ENCODE measurements around the gene APOBEC3C. TPM values are rescaled to one million over a fixed set of nuclear protein-coding genes. Genes with fewer than 3 reads are reported as not detected.

The APOBEC3C gene
- total RNA-seq, 1 experiment from 2014 or later = 32.1 TPM

- Histone ChIP-seq H3K4ac (ENCODE audit: low read depth, low read length) (no peak overlapping the region), H3K4me1 (ENCODE audit: insufficient read depth, low read length) (no peaks in the 10 kb centered on the region; the same call in 1 of the 2 replicates), H3K14ac (ENCODE audit: insufficient read depth, low read length) (no peak overlapping the region), H3K27me3 (ENCODE audit: insufficient read depth, low read length) (no peaks in the 10 kb centered on the region), H3K9ac (ENCODE audit: extremely low read depth, insufficient read length, low read length) (no peak overlapping the region), H3K4me2 (ENCODE audit: insufficient read depth, insufficient read length, low read length) (no peak overlapping the region), H3K27ac (ENCODE audit: insufficient read length, low read depth, low read length) (no peak overlapping the region), H2AFZ (ENCODE audit: low read length) (no peak overlapping the region), H3K79me1 (ENCODE audit: insufficient read depth, low read depth, low read length, poor library complexity, severe bottlenecking) (no peaks in the 10 kb centered on the region), H3T11ph (ENCODE audit: low read length) (no peak overlapping the region), H2BK120ac (ENCODE audit: low read depth, low read length, poor library complexity, severe bottlenecking) (no peak overlapping the region), H3K56ac (ENCODE audit: insufficient read length, low read depth, low read length) (no peak overlapping the region), H3K23ac (ENCODE audit: insufficient read length, low read depth, low read length) (no peak overlapping the region), H2BK20ac (ENCODE audit: low read depth, low read length, poor library complexity, severe bottlenecking) (no peak overlapping the region), H3K9me3 (ENCODE audit: control insufficient read depth, low read depth, low read length) (no peaks in the 10 kb centered on the region), H3K79me2 (ENCODE audit: insufficient read depth, low read length) (no peaks in the 10 kb centered on the region), H2BK12ac (ENCODE audit: insufficient read length, low read depth, low read length) (no peak overlapping the region), H3K18ac (ENCODE audit: insufficient read length, low read depth, low read length) (no peak overlapping the region), H4K8ac (replicated peaks; ENCODE audit: insufficient read length, low read depth, low read length) (no peak overlapping the region), H4K5ac (ENCODE audit: insufficient read length, low read depth, low read length) (no peak overlapping the region), H2BK15ac (ENCODE audit: low read depth, low read length) (no peak overlapping the region), H2BK5ac (ENCODE audit: insufficient read length, low read length) (no peak overlapping the region), H3K23me2 (ENCODE audit: insufficient read length, low read depth, low read length, poor library complexity, severe bottlenecking) (peaks cover 6% of the 10 kb centered on the region), H2AK5ac (ENCODE audit: insufficient read length, low read length) (no peak overlapping the region), H4K20me1 (ENCODE audit: control insufficient read depth, insufficient read depth, insufficient read length) (no peaks in the 10 kb centered on the region), H4K91ac (ENCODE audit: insufficient read length, low read depth, low read length) (no peak overlapping the region)
- peak; percentile 24; the same call in 1 of the 3 replicates for TF ChIP-seq CTCF (conservative IDR thresholded peaks at IDR 0.05)
- no peak for DNase-seq
- Mint-ChIP-seq H3K27ac (peak overlapping the region in 2 of 3 experiments; percentile 2 to 71; a peak in 1 of 7 replicates), H3K36me3 (ENCODE audit: insufficient read depth in 1 of 3, low read depth in 3 of 3) (no peaks in the 10 kb centered on the region), H3K9me3 (peaks cover 1 to 4% of the 10 kb centered on the region in 2 experiments; a peak in 2 of 5 replicates), H3K4me1 (peaks cover 34 to 35% of the 10 kb centered on the region in 2 experiments), H3K27me3 (ENCODE audit: low read depth) (no peaks in the 10 kb centered on the region; the same call in 1 of the 2 replicates), H3K4me3 (no peak overlapping the region)
- WGBS (ENCODE audit: extremely low coverage, insufficient read length, low lambda C conversion rate) = no CpG with 5 or more reads among the region's 15 CpGs
These were observed 3.1 kb upstream of the APOBEC3C start for GRCh38 chr22:39010946-39011345.
